GM18508 (cell line): ENCODE data around the gene EVX2.
A peak's percentile ranks its signal among the peaks of the same experiment; 100 is the strongest.

Source experiments
- ATAC-seq: cut with Tn5 transposase; IDR thresholded peaks from one replicate; pipeline ENCODE4 v1.9.1; 2021; ENCODE audit warnings: moderate number of reproducible peaks; ENCODE audit not compliant: insufficient read depth, unreplicated experiment

The EVX2 gene

GRCh38 chr2:176097820-176098365, 14.1 kb upstream of the EVX2 start:
- ATAC-seq = no peak

GRCh38 chr2:176096986-176097819, 13.4 kb upstream of the EVX2 start:
- peak; percentile 65 for ATAC-seq

- no peak for ATAC-seq
Observed at GRCh38 chr2:176096243-176096985, 12.7 kb upstream of the EVX2 start.

GRCh38 chr2:176095421-176095820, 11.7 kb upstream of the EVX2 start:
- ATAC-seq = no peak

- ATAC-seq = no peak
Observed at GRCh38 chr2:176094349-176094748, 10.6 kb upstream of the EVX2 start.

GRCh38 chr2:176093898-176094249, 10.1 kb upstream of the EVX2 start:
- no peak for ATAC-seq

GRCh38 chr2:176093145-176093897, 9.6 kb upstream of the EVX2 start:
- ATAC-seq = no peak

- ATAC-seq = no peak
Observed at GRCh38 chr2:176092270-176093144, 8.7 kb upstream of the EVX2 start, which contains the start of gene HOXD13. Gene HOXD13, plus strand, starts transcription at chr2:176092721. Its CDS starts 170 bp downstream, at chr2:176092891.

- no peak for ATAC-seq
Observed at GRCh38 chr2:176091329-176092258, 7.8 kb upstream of the EVX2 start.

- no peak for ATAC-seq
Observed at GRCh38 chr2:176090862-176091261, 7.1 kb upstream of the EVX2 start.

- ATAC-seq = no peak
Observed at GRCh38 chr2:176089843-176090395, 6.2 kb upstream of the EVX2 start.

GRCh38 chr2:176088937-176089842, 5.4 kb upstream of the EVX2 start:
- ATAC-seq = no peak

GRCh38 chr2:176088048-176088936, 4.5 kb upstream of the EVX2 start:
- ATAC-seq = no peak

GRCh38 chr2:176087330-176088047, 3.7 kb upstream of the EVX2 start:
- ATAC-seq = no peak

GRCh38 chr2:176085861-176086771, 2.4 kb upstream of the EVX2 start:
- no peak for ATAC-seq
